GM12878 (cell line): ENCODE results near the gene IL11. TPM values are rescaled to one million over a fixed set of nuclear protein-coding genes. Genes with fewer than 3 reads are reported as not detected.

Experiments used
- ASH2L ChIP-seq: fragments of 300-600, 200-600 bp; sonication (generic); IDR thresholded peaks from 2 replicates; pipeline ENCODE4 v1.6.1; 2017; ENCODE audit warnings: low read depth, mild to moderate bottlenecking, borderline replicate concordance
- BMI1 ChIP-seq: fragments of 450-650 bp; IDR thresholded peaks from 2 replicates; pipeline ENCODE4 v1.6.1; 2016; ENCODE audit warnings: mild to moderate bottlenecking, moderate library complexity, borderline replicate concordance
- CHD2 ChIP-seq: IDR thresholded peaks from 2 replicates; pipeline ENCODE4 v1.6.1; 2011; ENCODE audit warnings: low read depth, low read length, improper control_type of control experiment, borderline replicate concordance
- CREM ChIP-seq: IDR thresholded peaks from 2 replicates; pipeline ENCODE4 v1.6.1; 2014; ENCODE audit warnings: antibody characterized with exemption, low read depth
- HCFC1 ChIP-seq: fragments of 150-350 bp; IDR thresholded peaks from 2 replicates; pipeline ENCODE4 v1.6.1; 2014; ENCODE audit warnings: low read length
- JUNB ChIP-seq: IDR thresholded peaks from 2 replicates; pipeline ENCODE4 v1.6.1; 2016; ENCODE audit warnings: antibody characterized with exemption, mild to moderate bottlenecking
- KAT2A ChIP-seq: conservative IDR thresholded peaks from 2 replicates; pipeline ENCODE4 v1.6.1; 2011; ENCODE audit warnings: low read depth, low read length; ENCODE audit not compliant: control insufficient read depth
- NR2C1 ChIP-seq: fragments of 450-650 bp; IDR thresholded peaks from 2 replicates; pipeline ENCODE4 v1.6.1; 2017; ENCODE audit warnings: antibody characterized with exemption, mild to moderate bottlenecking, moderate library complexity
- NR2F1 ChIP-seq: fragments of 450-650 bp; conservative IDR thresholded peaks from 2 replicates; pipeline ENCODE4 v1.6.1; 2017; ENCODE audit warnings: mild to moderate bottlenecking
- PKNOX1 ChIP-seq: fragments of 450-650 bp; IDR thresholded peaks from 2 replicates; pipeline ENCODE4 v1.6.1; 2016; ENCODE audit warnings: mild to moderate bottlenecking
- POLR2AphosphoS2 ChIP-seq: IDR thresholded peaks from 2 replicates; pipeline ENCODE4 v1.6.1; 2011; ENCODE audit warnings: low read depth, mild to moderate bottlenecking, low read length, improper control_type of control experiment, moderate library complexity
- PRDM15 ChIP-seq: fragments of 450-650 bp; formaldehyde crosslinking; IDR thresholded peaks from 2 replicates; pipeline ENCODE4 v1.4.0; 2020; ENCODE audit warnings: mild to moderate bottlenecking, moderate library complexity
- RBBP5 ChIP-seq: fragments of 200-600 bp; sonication (generic); conservative IDR thresholded peaks from 2 replicates; pipeline ENCODE4 v1.6.1; 2016
- RUNX3 ChIP-seq: IDR thresholded peaks from 2 replicates; pipeline ENCODE4 v1.6.1; 2012; ENCODE audit warnings: low read length, inconsistent platforms
- SIN3A ChIP-seq: IDR thresholded peaks from 2 replicates; pipeline ENCODE4 v1.6.1; 2012; ENCODE audit warnings: low read depth, low read length, improper control_type of control experiment
- SMC3 ChIP-seq: IDR thresholded peaks from 2 replicates; pipeline ENCODE4 v1.6.1; 2011; ENCODE audit warnings: low read length, improper control_type of control experiment, borderline replicate concordance
- SPI1 ChIP-seq: IDR thresholded peaks from 2 replicates; pipeline ENCODE4 v1.6.1; 2011; ENCODE audit warnings: low read depth, mild to moderate bottlenecking, low read length, moderate library complexity, borderline replicate concordance; ENCODE audit not compliant: insufficient read depth
- SRF ChIP-seq, 2 experiments: IDR thresholded peaks; 2 replicates each; pipeline ENCODE4 v1.6.1; 2011; ENCODE audit warnings: low read depth in 2 of 2, low read length in 2 of 2, mild to moderate bottlenecking in 1 of 2, moderate library complexity in 1 of 2
- TBL1XR1 ChIP-seq: IDR thresholded peaks from 2 replicates; pipeline ENCODE4 v1.6.1; 2012; ENCODE audit warnings: low read depth, low read length, improper control_type of control experiment
- YBX1 ChIP-seq: fragments of 450-650 bp; IDR thresholded peaks from 2 replicates; pipeline ENCODE4 v1.6.1; 2016; ENCODE audit warnings: antibody characterized with exemption
- YY1 ChIP-seq: IDR thresholded peaks from 2 replicates; pipeline ENCODE4 v1.6.1; 2011; ENCODE audit warnings: low read depth, mild to moderate bottlenecking, low read length
- ZNF24 ChIP-seq: fragments of 450-650 bp; IDR thresholded peaks from 2 replicates; pipeline ENCODE4 v1.6.1; 2017; ENCODE audit warnings: antibody characterized with exemption, mild to moderate bottlenecking
- ZNF274 ChIP-seq: IDR thresholded peaks from one replicate; pipeline ENCODE4 v1.8.0; 2011; ENCODE audit not compliant: insufficient read length, insufficient read depth
- ZNF592 ChIP-seq: fragments of 450-650 bp; IDR thresholded peaks from 2 replicates; pipeline ENCODE4 v1.6.1; 2017; ENCODE audit warnings: mild to moderate bottlenecking, moderate library complexity
- polyA plus RNA-seq, 11 experiments: library from polyadenylated mRNA; depleted of rRNA in 4 of 11; unstranded in 6 of 11; stranded (reverse) in 5 of 11; fragments of >200 nt; fragmentation: Nextera tagmentation in 4 of 11; fragmentation: Illumina TruSeq in 1 of 11; extraction: Ambion mirVana in 4 of 11; extraction: Trizol in 1 of 11; gene quantifications; 1 replicate in 1 of 11; 2 replicates in 10 of 11; pipeline versions ENCODE4 v1.2.1 to v1.2.3, GENCODE V29; 2011 to 2016; ENCODE audit warnings: inconsistent platforms in 2 of 11, missing spikeins in 2 of 11, low read depth in 1 of 11
- total RNA-seq, 4 experiments: library from RNA; depleted of rRNA in 3 of 4; stranded (reverse); fragments of >200 nt in 3 of 4; fragmentation: Illumina TruSeq in 1 of 4; extraction: Trizol in 1 of 4; gene quantifications; 2 replicates each; pipeline versions ENCODE4 v1.2.1 to v1.2.3, GENCODE V29; 2013 to 2021

IL11 gene
- total and polyA plus RNA-seq, 10 of the 15 experiments (the other 5 are each of a cell fraction or from before 2014, with no cell fraction given) = 0.15 TPM; not detected in 9

GRCh38 chr19:55383279-55384130 is 13.2 kb upstream of the IL11 start (continued):
- TF ChIP-seq POLR2AphosphoS2 (no peak), ZNF24 (no peak), ZNF592 (no peak), SRF (IDR thresholded peaks at IDR 0.05; ENCODE audit: low read depth in 2 of 2, low read length in 2 of 2) (no peak), ZNF274 (no peak), NR2C1 (no peak), YY1 (0 out of 2 replicates have a peak, but pooled peaks have one; percentile 31), KAT2A (no peak), RBBP5 (no peak), CHD2 (peak; percentile 57; the same call in 1 of the 2 replicates), TBL1XR1 (no peak), ASH2L (no peak), SMC3 (no peak), SIN3A (0 out of 2 replicates have a peak, but pooled peaks have one; percentile 45), PRDM15 (CRISPR knock-in tag) (no peak), JUNB (no peak), PKNOX1 (no peak), RUNX3 (no peak), YBX1 (no peak), CREM (no peak), BMI1 (no peak), NR2F1 (no peak), SPI1 (no peak), HCFC1 (no peak)
